Prostate gland (tissue), 2 donors: ENCODE measurements around the gene C6orf58.

Experiments
- CTCF ChIP-seq, 4 experiments: fragments of 200-600 bp in 2 of 4; fragments of 450-650 bp in 2 of 4; sonication (generic) in 2 of 4; IDR thresholded peaks; 1 replicate in 3 of 4; 2 replicates in 1 of 4; pipeline ENCODE4 v1.5.1; 2016 to 2019; ENCODE audit warnings: antibody characterized with exemption in 4 of 4, mild to moderate bottlenecking in 2 of 4, moderate library complexity in 2 of 4
- POLR2A ChIP-seq: fragments of 450-650 bp; IDR thresholded peaks from one replicate; pipeline ENCODE4 v1.6.1; 2016; ENCODE audit warnings: antibody characterized with exemption, mild to moderate bottlenecking

DNA sequence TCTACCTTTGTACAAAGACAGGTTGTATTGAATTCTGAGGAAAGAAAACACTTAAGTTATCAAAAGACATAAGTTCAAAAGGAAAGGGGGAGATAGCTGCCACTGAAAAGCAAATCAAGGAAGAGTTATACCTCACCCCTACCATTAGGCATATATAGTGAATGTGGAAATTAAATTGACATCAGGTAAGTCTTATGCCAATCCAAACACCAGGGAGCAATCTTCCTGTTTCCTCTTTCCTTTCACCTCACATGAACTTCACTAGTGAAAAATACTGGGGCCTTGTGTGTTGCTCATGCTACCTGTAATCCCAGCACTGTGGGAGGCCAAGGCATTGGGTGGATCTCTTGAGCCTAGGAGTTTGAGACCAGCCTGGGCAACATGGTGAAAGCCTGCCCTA lies 10.9 kb upstream of the C6orf58 start:
- no peak for TF ChIP-seq CTCF (IDR thresholded peaks at IDR 0.05)
- TF ChIP-seq POLR2A, result no peak
